Natural killer cell (primary cell): Measurements from ENCODE around the gene MKKS. TPM values are rescaled to one million over a fixed set of nuclear protein-coding genes. Genes with fewer than 3 reads are reported as not detected.
A peak's percentile ranks its signal among the peaks of the same experiment; 100 is the strongest.

Experiments
- ATAC-seq, 3 donors: fragments of 150-1000 bp in 2 of 3; fragments of 200-7000 bp in 1 of 3; cut with Tn5 transposase; 1 replicate in 1 of 3; 2 replicates in 2 of 3; pipeline ENCODE4 v1.10.0; 2021; ENCODE audit warnings: mild to moderate bottlenecking in 2 of 3, moderate library complexity in 2 of 3
- DNase-seq, 2 donors: peaks; one replicate each; pipeline versions ENCODE4 v3.0.0 to v3.0.0-alpha.2; 2013 to 2021; ENCODE audit warnings: mixed read lengths in 1 of 2
- H3K27ac ChIP-seq: one replicate; pipeline ENCODE4 v1.5.1; 2013; ENCODE audit warnings: mild to moderate bottlenecking, low read length
- H3K27me3 ChIP-seq: one replicate; pipeline ENCODE4 v1.6.1; 2013; ENCODE audit warnings: low read length; ENCODE audit not compliant: control insufficient read depth, insufficient read depth
- H3K36me3 ChIP-seq: one replicate; pipeline ENCODE4 v1.6.1; 2013; ENCODE audit warnings: low read length; ENCODE audit not compliant: control insufficient read depth, insufficient read depth
- H3K4me1 ChIP-seq: one replicate; pipeline ENCODE4 v1.6.1; 2013; ENCODE audit warnings: low read length; ENCODE audit not compliant: control insufficient read depth, insufficient read depth
- H3K4me3 ChIP-seq: one replicate; pipeline ENCODE4 v1.5.1; 2013; ENCODE audit warnings: low read length
- H3K9me3 ChIP-seq: one replicate; pipeline ENCODE4 v1.6.1; 2013; ENCODE audit warnings: low read length; ENCODE audit not compliant: control insufficient read depth, insufficient read depth
- H3K27ac Mint-ChIP-seq, 2 donors: one replicate each; pipeline ENCODE4 v1.8.0; 2022; ENCODE audit warnings: mild to moderate bottlenecking in 2 of 2, mixed read lengths in 2 of 2, moderate library complexity in 1 of 2
- H3K27me3 Mint-ChIP-seq, 2 donors: one replicate each; pipeline ENCODE4 v1.8.0; 2022; ENCODE audit warnings: low read depth in 2 of 2, mixed read lengths in 2 of 2
- H3K36me3 Mint-ChIP-seq: one replicate; pipeline ENCODE4 v1.8.0; 2022; ENCODE audit warnings: mixed read lengths
- H3K4me1 Mint-ChIP-seq, 2 donors: one replicate each; pipeline ENCODE4 v1.8.0; 2022; ENCODE audit warnings: mixed read lengths in 2 of 2
- H3K4me3 Mint-ChIP-seq: one replicate; pipeline ENCODE4 v1.8.0; 2022; ENCODE audit warnings: mild to moderate bottlenecking, moderate library complexity, mixed read lengths
- H3K9me3 Mint-ChIP-seq, 2 donors: one replicate each; pipeline ENCODE4 v1.8.0; 2022; ENCODE audit warnings: mixed read lengths in 2 of 2
- WGBS: methylation state at CpG from one replicate; pipeline ENCODE4 v1.1.7; 2013; ENCODE audit warnings: missing lambda C conversion rate; ENCODE audit not compliant: insufficient coverage; 5-methylcytosine and 5-hydroxymethylcytosine counted together
- intact Hi-C: fragments of 100-400 bp; cut with micrococcal nuclease; formaldehyde crosslinking; loops from one replicate; pipeline ENCODE4 v1.14.2; 2022
- total RNA-seq, 4 donors: library from RNA; stranded (reverse); fragments of 120-200 nt in 1 of 4; gene quantifications; one replicate each; pipeline versions ENCODE4 v1.2.3 to v1.2.4, GENCODE V29; 2013 to 2022
- TF ChIP-seq, protein P1 (sequence below): fragments of 200-600 bp; IDR thresholded peaks from one replicate; pipeline ENCODE4 v1.8.0; 2022; ENCODE audit warnings: antibody characterized with exemption

The MKKS gene
- total RNA-seq, 3 donors from 2014 or later (not counting 1 experiment from before 2014, with no cell fraction given), result 3.5 to 6.2 (median 3.6) TPM

DNA sequence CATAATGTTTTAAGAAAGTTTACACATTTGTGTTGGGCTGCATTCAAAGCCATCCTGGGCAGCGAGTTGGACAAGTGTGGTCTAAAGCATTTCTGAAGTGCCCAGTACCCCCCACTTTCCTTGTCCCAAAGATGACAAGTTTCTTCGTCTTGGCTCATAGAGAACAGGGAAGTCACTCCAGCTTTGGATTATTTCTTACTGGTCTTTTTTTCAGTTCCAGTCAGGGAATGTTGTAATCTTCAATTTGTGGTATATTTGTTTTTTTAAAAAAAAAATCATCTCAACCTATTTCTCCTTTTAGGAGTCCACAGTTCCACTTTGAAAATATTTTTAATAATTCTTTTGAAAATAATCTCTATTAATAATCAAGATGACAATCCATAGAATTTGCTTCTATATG is 35.0 kb upstream of the MKKS start:
- no peak overlapping the region for H3K4me3 ChIP-seq
- H3K27me3 ChIP-seq, result no peaks in the 10 kb centered on the region
- Mint-ChIP-seq H3K27ac (no peak overlapping the region), H3K36me3 (no peaks in the 10 kb centered on the region), H3K4me3 (no peak overlapping the region), H3K27me3 (no peaks in the 10 kb centered on the region), H3K9me3 (no peaks in the 10 kb centered on the region), H3K4me1 (peaks cover 10% of the 10 kb centered on the region in 2 donors)
- H3K9me3 ChIP-seq, result no peaks in the 10 kb centered on the region
- no peaks in the 10 kb centered on the region for H3K4me1 ChIP-seq
- TF ChIP-seq, protein P1, sequence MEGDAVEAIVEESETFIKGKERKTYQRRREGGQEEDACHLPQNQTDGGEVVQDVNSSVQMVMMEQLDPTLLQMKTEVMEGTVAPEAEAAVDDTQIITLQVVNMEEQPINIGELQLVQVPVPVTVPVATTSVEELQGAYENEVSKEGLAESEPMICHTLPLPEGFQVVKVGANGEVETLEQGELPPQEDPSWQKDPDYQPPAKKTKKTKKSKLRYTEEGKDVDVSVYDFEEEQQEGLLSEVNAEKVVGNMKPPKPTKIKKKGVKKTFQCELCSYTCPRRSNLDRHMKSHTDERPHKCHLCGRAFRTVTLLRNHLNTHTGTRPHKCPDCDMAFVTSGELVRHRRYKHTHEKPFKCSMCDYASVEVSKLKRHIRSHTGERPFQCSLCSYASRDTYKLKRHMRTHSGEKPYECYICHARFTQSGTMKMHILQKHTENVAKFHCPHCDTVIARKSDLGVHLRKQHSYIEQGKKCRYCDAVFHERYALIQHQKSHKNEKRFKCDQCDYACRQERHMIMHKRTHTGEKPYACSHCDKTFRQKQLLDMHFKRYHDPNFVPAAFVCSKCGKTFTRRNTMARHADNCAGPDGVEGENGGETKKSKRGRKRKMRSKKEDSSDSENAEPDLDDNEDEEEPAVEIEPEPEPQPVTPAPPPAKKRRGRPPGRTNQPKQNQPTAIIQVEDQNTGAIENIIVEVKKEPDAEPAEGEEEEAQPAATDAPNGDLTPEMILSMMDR, result no peak
- intact Hi-C loops, result loop anchor here (1.0 to 5.0 kb wide), 3 partner anchors 67 to 203 kb away; partner anchors contain the start of gene JAG1
- no peak overlapping the region for H3K27ac ChIP-seq
- 100% methylated on average over 1 of the region's 2 CpGs for WGBS
- ATAC-seq (no peak), DNase-seq (no peak)
- no peaks in the 10 kb centered on the region for H3K36me3 ChIP-seq

GRCh38 chr20:10468340-10468845 is 34.4 kb upstream of the MKKS start:
- no peak for DNase-seq
- Histone ChIP-seq H3K9me3 (no peaks in the 10 kb centered on the region), H3K27me3 (no peaks in the 10 kb centered on the region), H3K4me1 (no peaks in the 10 kb centered on the region), H3K36me3 (no peaks in the 10 kb centered on the region), H3K4me3 (no peak overlapping the region), H3K27ac (no peak overlapping the region)
- H3K9me3 Mint-ChIP-seq, result no peaks in the 10 kb centered on the region
- no peak for ATAC-seq
- TF ChIP-seq, protein P1, result no peak
- H3K4me3 Mint-ChIP-seq, result no peak overlapping the region
- intact Hi-C loops, result loop anchor here (5.0 kb wide), 1 partner anchor 204 kb away; the partner anchor contains the start of gene JAG1
- peak overlapping the region in 1 of 2 donors; percentile 12 for H3K27ac Mint-ChIP-seq
- H3K4me1 Mint-ChIP-seq, result peaks cover 10% of the 10 kb centered on the region in 2 donors
- H3K36me3 Mint-ChIP-seq, result no peaks in the 10 kb centered on the region
- WGBS, result 72% methylated on average over 2 of the region's 2 CpGs
- no peaks in the 10 kb centered on the region for H3K27me3 Mint-ChIP-seq

GRCh38 chr20:10467681-10468339 is 33.8 kb upstream of the MKKS start:
- DNase-seq, result no peak
- Histone ChIP-seq H3K4me1 (no peaks in the 10 kb centered on the region), H3K4me3 (no peak overlapping the region), H3K27me3 (no peaks in the 10 kb centered on the region), H3K27ac (no peak overlapping the region), H3K36me3 (no peaks in the 10 kb centered on the region), H3K9me3 (no peaks in the 10 kb centered on the region)
- no peak for ATAC-seq
- no peaks in the 10 kb centered on the region for H3K36me3 Mint-ChIP-seq
- WGBS, result 45% methylated on average over 2 of the region's 3 CpGs
- no peak overlapping the region for H3K4me3 Mint-ChIP-seq
- no peaks in the 10 kb centered on the region for H3K27me3 Mint-ChIP-seq
- TF ChIP-seq, protein P1, result no peak
- intact Hi-C loops, result loop anchor here (5.0 kb wide), 1 partner anchor 204 kb away; the partner anchor contains the start of gene JAG1
- peaks cover 10 to 15% of the 10 kb centered on the region in 2 donors for H3K4me1 Mint-ChIP-seq
- peak overlapping the region in 1 of 2 donors; percentile 12 for H3K27ac Mint-ChIP-seq
- no peaks in the 10 kb centered on the region for H3K9me3 Mint-ChIP-seq
